Measurements from ENCODE around the gene SLC9C1.
"Not testable (repeated sequence)": the region's sequence is repeated elsewhere in the genome, so short reads cannot be mapped to it uniquely, and the experiment has no call there.

SLC9C1 gene

DNA sequence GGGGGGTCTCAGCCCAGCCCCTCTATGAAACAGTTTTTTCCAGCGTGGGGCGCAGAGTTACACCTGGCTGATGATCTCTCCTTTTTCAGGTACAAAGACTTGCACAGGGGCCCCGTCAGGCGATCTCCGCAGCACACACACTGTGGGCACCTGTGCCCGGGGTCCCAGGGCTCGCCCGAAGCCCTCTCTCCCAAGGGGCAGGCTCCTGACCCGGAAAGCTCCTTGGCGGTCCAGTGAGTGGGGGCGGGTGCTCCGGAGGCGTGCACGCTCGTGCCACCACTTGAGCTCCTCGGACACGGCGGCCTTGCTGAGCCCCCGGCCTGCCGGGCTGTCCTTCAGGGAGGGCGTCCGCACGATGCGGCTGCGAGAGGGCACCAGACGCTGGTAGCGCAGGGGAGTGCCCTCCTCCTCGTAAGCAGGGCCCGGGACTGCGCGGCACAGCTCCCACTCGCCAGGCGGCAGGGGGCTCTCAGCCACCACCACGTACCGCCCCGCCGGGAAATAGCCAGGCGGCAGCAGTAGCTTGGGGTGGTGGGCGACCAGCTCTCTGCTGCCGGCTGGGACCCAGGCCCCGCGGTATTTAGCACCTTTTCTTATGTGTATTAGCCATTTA, 108.5 kb downstream of the SLC9C1 start:
- DNase-seq, result not testable (repeated sequence)

DNA sequence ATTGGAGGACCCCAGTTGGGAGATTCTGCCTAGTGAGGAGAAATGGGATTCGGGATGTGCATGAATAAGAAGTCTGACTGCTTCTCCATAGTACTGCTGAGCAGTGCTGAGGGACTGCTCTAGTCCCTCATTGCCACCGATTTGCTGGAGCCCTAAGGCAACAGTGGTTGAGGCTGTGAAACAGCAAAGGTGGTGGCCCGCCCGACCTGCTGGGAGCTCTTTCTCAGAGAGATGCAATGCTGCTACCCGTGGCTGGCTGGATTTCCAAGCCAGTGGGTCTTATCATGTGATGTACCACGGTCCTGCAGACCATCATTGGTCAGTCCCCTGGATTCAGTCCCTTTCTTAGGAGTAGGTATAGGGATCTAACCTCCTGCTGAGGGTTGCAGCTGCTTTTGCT, 118.4 kb downstream of the SLC9C1 start:
- DNase-seq, result no peak

DNA sequence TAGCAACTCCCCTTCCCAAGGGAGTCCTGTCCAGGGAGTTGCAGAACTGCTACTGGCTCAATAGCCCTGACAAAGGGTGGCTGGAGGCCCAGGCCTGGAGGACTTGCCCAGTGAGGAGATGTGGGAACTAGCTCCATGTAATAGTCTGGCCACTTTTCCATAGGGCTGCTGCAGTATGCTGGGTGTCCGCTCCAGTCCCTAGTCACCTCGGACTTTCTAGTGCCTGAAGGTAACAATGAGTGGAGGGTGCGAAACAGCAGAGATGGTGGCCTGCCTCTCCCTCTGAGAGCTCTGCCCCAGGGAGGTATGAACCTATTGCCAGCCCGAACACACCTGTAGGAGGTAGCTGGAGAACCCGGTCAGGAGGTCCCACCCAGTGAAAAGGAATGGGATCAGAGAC, 119.0 kb downstream of the SLC9C1 start:
- DNase-seq, result no peak

DNA sequence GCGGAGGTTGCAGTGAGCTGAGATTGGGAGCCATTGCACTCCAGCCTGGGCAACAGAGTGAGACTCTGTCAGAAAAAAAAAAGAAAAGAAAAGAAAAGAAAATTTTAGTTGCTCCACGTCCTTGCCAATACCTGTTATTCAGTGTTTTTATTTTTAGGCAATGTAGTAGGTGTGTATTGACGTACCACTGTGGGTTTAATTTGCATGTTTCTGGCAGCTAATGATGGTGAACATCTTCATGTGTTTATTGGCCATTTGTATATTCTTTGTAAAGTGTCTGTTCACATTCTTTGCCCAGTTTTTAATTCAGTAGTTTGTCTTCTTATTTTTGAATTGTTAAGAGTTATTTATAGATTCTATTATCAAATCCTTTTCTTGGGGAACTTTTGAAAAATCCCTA, 122.9 kb downstream of the SLC9C1 start:
- DNase-seq, result no peak

DNA sequence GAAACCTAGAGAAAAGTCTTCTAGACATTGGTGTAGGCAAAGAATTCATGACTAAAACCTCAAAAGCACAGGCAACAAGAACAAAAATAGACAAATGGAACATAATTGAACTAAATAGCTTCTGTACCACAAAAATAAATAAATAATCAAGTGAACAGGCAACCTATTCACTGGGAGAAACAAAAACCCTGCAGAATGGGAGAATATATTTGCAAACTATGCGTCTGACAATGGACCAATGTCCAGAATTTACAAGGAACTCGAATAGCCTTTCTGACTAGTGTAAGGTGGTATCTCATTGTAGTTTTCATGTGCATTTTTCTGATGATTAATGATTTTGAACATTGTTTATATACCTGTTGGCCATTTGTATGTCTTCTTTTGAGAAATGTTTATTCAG, 124.0 kb downstream of the SLC9C1 start:
- DNase-seq, result no peak

DNA sequence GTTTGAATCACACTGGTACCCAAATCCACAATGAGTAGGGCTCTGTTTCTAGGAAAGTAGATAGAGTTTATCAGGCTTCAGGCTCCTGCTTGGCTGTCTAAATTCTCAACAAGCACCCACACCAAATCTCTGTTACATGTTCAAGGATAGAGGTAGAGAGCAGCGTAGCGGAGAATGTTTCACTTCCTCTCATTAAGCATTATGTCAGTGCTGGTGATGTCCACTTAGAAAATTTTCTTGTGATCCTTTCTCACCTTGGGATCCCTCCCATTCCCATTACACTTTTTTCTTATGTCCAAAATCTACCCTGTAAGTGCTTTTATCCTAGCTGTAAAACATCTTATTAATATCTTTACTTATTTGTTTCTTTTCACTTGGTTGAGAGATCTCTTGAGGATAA, 126.3 kb downstream of the SLC9C1 start:
- DNase-seq, result no peak

DNA sequence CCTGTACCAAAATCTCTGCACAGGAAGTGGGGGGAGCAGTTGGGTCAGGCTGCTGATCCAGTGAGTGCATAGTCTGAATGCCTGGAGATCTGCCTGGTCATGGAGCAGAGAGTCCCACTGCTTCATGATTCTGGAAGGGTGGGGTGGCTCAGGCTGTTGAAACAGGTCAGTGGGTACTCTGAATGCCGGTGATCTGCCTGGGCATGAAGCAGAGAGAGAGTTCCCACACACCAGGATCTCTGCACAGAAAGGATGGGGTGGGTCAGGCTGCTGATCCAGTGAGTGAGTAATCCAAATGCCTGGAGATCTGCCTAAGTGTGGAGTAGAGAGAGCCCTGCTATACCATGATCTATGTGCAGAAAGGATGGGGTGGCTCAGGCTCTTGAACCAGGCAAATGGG, 144.9 kb downstream of the SLC9C1 start:
- no peak for DNase-seq

DNA sequence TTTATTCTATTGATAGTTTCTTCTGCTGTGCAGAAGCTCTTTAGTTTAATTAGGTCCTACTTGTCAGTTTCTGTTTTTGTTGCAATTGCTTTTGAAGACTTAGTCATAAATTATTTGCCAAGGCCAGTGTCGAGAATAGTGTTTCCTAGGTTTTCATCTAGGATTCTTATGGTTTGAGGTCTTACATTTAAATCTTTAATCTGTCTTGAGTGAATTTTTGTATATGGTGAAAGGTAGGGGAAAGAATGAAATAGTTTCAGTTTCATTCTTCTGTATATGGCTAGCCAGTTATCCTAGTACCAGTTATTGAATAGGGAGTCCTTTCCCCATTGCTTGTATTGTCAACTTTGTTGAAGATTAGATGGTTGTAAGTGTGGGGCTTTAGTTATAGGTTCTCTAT, 150.3 kb downstream of the SLC9C1 start:
- no peak for DNase-seq

DNA sequence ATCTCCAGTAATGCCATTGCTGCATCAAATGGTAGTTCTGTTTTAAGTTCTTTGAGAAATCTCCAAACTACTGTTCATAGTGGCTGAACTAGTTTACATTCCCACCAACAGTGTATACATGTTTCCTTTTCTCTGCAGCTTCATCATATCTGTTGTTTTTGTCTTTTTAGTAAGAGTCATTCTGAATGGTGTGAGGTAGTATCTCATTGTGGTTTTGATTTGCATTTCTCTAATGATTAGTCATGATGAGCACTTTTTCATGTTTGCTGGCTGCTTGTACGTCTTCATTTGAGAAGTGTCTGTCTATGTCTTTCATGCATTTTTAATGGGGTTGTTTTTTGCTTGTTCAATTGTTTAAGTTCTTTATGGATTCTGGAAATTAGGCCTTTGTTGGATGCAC, 150.8 kb downstream of the SLC9C1 start:
- DNase-seq, result no peak

DNA sequence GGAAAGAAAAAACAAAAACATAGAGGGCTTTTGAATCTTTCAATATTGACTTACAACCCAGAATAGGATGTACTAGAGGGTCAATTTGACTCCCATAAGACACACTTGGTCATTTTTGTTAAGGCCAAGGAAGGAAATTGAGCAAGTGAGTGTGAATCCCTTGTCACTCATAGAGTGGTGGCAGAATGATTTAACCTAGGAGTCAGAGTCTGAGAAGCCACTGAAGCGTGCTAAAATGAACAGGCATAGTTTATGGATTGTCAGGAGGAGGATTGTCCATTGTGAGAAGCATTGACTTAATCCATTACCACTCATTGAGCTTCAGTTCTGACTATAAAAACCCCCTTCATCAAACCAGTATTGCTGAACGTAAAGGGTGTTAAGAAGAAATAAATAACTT, 152.7 kb downstream of the SLC9C1 start:
- no peak for DNase-seq

DNA sequence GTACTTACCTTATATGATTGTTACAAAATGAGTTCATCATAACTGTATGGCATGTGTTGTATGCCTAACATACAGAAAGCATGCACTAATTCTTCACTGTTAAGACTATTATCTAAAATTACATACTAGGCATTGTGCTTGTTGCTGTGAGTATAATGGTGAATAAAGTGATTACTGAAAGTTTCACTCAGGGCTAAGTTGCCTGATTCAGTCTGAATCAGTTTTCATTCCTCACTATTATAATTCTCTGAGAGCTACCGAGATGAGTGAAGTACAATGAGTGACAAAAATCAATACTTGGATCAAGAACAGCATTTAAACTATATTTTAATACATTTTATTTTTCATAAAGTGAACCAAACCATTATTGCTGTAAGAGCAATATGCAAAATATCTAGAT, 153.4 kb downstream of the SLC9C1 start:
- DNase-seq, result no peak

DNA sequence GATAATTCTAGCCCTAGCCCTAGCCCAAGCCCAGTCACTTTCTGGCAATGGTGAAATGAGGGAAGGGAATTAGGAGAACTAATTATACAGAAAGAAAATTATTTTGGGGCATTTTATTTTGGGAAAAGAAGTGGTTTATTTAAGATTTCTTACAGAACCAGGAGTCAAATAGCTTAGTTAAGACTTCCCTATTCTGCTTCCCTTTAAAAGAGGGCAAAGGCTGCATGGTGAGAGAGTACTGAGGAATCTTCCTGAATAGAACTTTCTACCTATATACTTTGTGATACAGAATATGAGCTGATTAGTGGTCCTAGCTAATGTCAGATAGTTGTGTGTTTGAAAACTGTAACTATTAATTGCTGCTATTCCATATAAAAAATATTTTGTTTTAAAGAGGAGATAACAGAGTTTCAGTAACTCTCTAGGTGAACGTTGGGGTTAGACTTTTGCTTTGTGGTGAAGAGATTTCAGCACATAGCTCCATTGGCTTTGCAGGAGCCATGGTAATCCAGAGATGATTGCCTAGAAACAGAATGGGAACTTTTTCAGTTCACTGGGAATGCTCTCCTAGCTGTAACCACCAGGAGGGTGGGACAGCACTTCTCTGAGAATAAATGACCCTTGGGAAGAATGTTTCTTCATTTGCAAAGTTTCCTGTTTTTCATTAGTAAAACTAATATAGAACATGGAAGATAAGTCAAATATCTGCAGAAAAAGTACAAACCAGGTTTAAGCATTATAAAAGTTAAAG, 155.6 kb downstream of the SLC9C1 start:
- DNase-seq, result no peak

DNA sequence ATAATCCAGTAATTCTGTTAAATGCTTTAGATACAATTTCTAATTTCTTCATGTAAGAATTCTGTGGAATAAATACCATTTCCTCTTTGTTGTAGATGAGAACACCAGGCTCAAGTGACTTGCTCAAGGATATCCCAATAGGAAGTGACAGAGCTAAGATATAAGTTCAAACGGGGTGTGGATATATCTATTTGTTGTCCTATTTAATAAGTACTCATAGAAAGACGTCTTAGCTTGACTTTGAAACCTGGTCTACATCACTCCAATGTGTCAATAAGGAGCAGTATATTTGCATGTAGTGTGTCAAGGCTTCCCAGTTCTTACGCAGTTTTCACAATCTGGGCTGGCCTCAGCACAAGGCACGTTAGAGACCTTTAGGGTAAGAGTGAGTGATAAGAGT, 156.2 kb downstream of the SLC9C1 start:
- no peak for DNase-seq

DNA sequence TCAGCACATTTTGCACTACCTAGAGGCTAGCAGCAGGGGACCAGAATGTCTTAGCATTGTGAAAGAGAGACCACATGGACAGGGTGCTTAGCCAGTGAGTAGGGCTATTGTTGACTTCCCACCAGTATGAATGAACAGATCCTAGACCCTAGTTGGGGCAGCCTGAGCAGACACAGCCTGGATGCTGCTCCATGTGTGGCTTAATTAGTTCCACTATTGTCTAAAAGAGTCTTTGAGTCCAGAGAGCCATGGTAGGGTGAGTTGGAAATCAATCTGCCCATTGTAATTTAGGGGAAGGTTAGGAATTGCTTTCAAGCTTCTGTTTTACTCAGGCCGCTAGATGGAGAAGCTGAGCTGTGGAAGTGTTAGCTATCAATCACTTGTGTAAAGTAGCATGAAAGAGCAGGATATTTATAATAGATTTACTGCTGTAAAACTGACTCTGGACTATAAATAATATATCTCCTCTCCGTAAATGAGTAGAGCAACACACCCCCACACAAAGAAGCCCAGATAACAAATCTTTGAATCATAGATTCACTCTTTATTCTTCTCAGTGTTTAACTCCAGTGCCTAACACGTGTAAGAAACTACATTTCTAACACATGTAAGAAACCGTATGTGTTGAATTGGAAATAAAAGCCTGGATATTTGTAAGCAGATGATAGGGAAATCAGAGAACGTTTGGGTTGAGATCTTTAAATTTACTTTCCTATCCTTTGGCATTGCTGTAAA, 156.9 kb downstream of the SLC9C1 start:
- DNase-seq, result no peak

DNA sequence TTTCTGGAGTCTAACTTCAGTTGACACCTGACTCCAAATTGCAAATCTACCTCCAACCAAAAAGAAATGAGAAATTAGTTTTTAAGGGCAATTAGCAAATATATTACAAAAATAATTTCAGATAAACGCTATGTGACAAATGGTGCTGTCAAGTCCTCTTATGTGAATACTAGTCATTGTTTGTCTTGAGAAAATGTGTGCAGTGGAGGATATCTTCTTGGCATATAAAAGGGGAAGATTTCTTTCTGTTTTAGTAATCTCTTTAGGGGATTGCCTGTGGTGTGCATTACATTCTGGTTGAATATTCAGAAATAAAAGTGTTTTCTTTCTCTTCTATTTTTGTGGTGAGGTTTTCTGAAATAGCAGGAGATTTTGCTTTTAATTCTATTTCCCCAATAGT, 158.0 kb downstream of the SLC9C1 start:
- DNase-seq, result no peak

DNA sequence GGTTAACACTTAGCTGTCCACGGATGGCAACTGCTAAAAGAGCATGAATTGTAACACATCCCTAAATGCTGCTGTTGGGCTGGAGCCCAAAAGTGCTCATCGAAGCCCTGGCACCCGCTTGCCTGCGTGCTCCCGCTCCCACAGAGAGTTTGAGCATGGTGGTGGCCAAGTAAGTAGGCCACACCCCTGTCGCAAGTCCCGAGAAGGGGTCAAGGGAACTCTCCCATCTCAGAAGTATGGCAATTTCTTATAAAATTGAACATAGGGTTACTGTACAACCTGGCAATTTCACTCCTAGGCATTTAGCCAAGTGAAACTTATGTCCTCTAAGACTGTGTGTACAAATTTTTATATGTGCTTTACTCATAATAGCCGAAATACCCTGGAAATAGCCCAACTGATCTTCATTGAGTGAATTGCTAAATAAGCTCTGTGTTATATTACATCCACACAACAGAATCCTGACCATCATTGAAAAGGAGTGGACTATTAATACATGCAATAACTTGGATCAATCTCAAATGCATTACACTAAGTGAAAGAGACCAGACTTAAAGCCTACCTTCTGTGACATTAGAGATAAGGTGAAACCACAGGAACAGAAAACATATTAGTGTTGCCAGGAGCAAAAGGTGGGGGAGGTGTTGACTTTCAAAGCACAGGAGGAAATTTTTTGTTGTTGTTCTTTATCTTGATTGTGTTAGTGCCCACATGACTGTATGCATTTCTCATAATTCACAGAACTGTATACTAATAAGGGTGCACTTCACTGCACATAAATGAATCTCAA, 159.5 kb downstream of the SLC9C1 start:
- DNase-seq, result no peak

DNA sequence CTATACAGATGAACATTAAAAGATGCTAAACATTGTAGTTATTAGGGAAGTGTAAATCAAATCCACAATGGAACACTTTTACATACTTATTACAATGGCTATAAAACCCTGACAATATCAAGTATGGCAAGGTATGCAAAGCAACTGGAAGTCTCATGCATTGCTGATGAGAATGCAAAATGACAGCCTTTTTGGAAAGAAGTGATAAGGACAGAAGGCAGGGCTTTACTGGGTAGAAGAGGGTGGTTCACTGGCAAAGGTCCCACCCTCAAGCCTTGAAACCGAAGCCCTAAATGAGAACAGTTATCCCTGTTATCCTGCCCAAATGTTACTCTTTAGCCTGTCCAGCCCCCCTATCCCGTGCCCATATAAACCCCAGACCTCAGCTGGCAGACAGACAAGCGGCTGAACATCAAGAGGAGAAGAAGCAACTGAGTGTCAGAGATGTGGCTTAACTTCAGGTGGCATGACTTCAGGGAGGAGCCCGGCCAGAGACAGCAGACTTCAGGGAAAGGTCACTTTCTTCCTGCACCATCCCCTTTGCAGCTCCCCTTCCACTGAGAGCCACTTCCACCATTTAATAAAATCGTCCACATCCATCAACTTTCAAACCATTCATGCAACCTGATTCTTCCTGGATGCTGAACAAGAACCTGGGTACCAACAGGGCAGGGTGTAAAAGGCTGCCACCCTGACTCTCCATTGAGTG, 160.2 kb downstream of the SLC9C1 start:
- no peak for DNase-seq

DNA sequence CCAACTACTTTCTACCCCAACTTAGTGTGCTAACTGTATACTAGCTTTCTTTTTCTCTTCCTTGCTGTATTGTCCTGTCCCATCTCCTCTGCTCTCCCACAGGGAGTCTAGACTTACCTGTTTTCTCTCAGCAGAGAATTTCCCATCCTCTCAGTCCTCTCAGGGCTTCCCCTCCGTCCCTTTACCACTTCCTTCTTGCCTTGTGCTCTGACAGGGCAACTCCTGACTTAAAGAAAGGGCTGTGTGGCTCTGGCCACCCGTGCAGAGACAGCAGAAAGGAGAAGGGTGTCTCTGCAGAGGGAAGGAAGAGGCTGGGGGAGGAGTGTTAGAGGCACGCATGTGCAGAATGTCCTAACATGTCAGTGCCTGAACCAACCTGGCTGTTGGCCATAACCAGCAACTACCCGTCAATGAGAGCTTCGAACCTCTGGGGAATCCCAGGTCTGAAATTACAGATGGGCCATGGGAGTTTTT, 161.0 kb downstream of the SLC9C1 start, which contains the start of gene GCSAM:
TSS of gene GCSAM (minus strand) at position 274 of the 474 bp plus-strand sequence. CDS start at position 146, 128 bp downstream.
- DNase-seq, result no peak

DNA sequence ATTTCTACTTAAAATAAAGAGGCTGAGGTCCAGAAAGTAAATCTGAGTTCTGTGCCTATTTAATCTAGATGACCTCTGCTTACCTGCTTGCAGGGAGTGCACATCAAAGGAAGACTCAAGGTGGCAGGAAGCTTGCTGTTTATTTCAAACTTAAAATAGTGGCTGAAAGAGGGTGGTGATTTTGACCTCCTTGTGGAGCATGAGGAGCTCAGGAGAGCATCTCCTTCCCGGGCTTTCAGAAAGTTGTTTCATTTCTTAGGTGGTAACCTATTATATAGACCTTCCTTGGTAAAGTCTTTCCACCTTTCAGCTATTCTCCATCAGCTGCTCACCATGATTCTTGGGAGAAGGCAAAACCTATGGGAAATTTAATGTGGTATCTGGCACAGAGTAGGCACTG, 161.5 kb downstream of the SLC9C1 start:
- DNase-seq, result no peak

DNA sequence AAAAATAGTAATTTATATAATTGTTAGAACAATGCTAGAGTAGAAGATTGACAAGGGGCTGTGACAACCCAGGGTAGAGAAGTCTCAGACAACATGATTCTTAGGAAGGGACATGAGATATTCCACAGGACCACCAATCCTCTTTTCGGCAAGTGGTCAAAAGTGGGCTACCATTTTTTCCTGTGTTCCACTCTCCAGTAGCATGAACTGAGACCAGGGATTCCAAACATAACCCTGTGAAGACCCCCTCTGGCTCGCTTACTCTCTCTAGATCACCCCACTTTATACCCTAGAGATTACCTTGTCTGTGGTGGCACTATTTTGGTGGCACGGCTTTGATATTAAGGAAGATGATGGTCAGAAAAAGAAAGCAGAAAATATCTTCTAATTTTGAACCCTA, 161.9 kb downstream of the SLC9C1 start:
- no peak for DNase-seq

DNA sequence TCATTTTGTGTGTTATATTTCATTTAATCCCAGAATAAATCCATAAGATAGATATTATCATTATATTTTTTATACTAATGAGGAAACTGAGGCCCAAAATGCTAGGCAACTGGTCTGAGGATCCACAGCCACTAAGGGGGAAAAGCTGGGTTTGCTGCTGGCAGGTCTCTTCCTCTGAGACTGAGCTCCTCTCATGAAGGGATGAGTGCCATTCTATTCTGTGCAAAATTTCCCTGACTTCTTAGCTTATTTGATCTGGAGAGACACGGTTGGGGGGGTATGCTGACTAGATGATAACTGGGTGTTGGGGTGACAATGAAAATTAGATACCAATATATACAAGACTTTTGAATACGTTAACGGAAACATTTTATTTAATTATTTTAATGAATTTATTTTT, 162.9 kb downstream of the SLC9C1 start:
- DNase-seq, result no peak

DNA sequence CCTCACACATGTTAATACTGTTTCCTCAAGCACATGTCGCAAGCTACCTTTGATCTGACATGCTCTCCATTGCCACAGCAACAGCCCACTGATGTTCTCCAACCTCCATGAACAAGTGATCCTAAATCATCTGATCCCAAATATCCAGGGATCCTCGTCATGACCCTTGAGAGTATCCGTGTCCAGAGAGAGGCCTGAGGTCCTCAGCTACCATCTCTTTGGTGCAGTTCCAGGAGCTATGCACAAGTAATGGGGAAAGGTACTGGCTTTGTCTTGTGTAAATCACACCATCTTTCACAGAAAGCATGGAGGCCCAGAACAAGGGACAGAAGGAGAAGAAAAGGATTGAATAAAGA, 163.4 kb downstream of the SLC9C1 start:
- DNase-seq, result no peak

All from 8988T (cell line).